Measurements from ENCODE around the gene CCS.
"Not testable (repeated sequence)": the region's sequence is repeated elsewhere in the genome, so short reads cannot be mapped to it uniquely, and the experiment has no call there.

CCS gene

DNA sequence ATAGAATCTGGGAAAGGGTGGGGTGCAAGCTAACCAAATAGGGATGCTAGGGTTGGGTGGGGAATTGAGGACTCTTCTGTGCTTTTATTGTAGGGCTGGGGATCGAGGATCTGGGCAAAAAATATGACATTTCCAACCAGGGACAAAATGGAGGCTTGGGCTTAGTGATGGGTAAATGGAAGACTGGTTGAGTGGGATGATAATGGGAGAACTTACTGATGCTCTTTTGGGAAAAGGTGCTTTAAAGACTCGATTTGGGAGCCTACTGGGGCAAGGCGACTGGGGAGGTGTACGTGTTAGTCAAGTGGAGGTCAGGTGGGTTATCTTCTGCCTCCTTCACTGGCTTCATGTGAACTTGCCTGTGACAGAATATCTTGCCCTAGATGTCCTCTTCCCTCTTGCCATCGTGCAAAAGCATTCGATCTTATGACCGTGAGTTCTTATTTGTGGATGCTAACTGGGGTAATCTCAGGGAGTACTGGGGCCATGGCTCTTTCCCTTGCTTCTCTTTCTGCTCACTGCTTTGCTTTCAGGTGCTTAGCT is 35.1 kb downstream of the CCS start:
- DNase-seq = no peak

DNA sequence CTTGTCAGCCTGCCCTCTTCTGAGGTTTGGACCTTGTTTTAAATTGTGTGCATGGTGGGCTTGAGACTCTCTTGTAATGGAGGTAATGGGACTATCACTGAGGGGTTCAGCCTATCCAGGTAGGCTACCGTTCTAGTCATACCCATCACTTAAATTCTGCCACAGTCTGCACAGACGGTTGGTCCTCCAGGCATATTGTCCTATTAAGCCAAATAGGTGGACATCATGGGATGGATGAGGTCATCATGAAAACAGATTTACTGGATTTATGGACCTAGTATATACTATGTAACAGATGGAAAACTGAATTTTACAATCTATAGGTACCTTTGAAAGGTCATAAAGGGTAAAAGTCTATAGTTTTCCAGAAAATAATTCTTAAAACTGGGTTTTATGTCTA is 36.4 kb downstream of the CCS start:
- DNase-seq = no peak

DNA sequence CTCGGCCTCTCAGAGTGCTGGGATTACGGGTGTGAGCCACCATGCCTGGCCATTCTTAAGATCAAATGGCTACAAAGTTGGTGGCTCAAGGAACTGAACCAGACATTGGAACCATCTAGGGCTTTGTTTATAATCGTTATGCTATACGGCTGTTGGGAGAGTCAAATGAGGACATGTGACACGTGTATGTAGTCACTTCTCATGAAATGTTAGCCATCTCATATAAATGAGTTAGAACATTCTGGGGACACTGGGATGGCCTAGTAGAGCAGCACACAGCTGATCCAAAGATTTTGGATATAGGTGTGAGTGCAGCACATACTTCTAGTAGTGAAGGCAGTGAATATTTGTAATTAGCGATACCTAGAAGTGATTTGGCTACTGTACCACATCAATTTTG is 38.9 kb downstream of the CCS start:
- DNase-seq = no peak

DNA sequence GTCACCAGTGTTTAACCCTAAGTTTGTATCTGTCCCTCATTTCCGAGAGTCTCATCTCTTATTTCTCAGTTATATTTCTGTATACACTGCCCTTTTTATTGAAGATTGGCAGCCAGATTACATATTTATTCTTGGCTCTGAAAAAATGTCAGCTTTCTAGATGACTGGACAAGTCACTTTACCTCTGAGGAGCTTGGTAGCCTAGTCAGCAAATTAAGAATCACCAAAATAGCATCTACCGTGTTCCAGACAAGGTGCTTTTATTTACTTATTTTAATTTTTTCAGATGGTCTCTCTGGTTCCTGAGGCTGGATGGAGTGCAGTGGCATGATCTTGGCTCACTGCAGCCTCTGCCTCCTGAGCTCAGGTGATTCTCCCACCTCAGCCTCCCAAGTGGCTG is 40.0 kb downstream of the CCS start:
- DNase-seq = no peak

DNA sequence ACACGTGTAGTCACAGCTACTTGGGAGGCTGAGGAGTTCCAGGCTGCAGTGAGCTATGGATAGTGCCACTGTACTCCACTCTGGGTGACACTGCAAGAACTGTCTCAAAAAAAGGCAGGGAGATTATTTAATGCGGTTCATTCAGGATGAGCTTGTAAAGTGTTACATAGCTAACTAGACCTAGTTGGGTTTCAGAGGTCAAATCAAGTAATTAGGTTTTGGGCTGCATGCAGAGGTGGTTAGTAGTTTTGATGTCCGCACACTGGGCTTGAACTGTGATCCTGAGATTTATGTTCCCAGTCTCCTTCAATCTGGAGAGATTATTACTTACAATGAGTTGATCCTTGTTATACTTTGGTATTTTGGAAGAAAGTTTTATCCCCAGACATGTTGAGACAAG is 43.4 kb downstream of the CCS start:
- no peak for DNase-seq

DNA sequence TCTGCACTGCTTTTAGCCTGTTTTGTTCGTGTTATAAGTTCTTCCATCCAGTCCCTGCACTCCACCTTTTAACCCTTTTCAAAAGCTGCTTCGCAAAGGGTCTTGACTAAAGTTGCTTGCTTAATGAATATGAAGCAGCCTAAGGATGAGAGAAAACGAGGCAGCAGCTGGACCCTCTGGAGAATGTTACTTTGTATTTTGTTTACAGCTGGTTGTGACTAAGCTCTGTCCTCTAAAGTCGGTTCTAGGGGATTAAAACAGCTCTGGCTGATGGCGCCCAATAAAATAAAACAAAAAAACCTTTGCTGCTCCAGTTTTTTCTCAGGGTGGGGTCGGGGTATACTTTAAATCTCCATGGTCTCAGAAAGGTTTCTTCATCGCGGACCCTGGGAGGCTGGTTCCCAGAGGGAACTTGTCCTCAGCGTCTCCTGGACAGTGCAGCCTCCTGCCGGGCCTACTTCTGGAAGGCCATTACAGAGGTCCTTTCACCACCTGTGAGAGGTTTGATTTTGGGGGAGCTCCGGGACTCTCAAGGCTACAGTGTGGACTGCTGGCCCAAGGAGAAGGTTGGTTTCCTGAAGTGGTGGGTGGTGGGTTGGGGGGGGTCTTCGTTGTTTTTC is 44.7 kb downstream of the CCS start:
- no peak for DNase-seq

DNA sequence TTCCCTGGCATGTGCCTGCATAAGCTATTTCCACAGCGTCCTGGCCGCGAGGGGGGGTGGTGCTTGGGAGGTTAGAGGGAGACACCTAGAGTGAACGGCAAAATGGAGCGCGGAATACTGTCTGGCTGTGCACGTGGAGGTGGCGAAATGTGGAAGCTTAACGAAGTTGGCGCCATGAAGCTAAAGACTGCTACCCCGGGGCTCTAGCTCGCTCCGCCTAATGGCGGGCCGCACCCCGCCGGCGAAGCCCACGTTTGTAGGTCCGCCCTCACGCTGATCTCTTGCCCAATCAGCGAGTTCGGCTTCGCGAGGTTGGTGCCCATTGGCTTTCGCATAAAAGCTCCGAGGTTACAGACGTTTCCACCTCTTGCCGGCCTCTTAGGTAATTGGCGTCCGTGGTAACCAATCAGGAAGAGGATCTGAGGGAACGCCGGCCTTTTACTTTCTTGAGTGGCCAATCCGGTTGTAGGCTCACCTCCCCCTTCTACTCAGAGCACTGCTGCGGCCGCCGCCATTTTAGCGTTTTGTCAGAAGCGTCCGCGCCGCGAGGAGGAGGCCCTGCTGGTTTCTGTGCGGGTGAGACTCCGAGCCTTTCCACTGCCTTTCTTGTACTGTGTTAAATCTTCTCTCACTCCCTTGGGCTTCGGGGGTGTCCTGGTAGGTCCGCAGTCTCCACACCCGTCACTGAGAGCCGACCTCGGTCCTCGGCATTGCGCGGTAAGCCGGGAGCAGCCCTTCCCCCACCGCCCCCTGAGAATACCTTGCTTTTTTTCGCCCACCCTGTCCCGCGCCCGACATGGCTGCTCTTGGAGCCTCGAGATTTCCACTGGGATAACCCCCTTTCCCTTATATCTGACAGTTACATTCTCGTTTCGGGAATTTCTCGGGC is 45.4 kb downstream of the CCS start, which contains the start of gene RBM4:
TSS of gene RBM4 (plus strand) at position 527 of the 889 bp plus-strand sequence. CDS start 1,009 bp downstream, outside the sequence.
- DNase-seq = peak; percentile 95

DNA sequence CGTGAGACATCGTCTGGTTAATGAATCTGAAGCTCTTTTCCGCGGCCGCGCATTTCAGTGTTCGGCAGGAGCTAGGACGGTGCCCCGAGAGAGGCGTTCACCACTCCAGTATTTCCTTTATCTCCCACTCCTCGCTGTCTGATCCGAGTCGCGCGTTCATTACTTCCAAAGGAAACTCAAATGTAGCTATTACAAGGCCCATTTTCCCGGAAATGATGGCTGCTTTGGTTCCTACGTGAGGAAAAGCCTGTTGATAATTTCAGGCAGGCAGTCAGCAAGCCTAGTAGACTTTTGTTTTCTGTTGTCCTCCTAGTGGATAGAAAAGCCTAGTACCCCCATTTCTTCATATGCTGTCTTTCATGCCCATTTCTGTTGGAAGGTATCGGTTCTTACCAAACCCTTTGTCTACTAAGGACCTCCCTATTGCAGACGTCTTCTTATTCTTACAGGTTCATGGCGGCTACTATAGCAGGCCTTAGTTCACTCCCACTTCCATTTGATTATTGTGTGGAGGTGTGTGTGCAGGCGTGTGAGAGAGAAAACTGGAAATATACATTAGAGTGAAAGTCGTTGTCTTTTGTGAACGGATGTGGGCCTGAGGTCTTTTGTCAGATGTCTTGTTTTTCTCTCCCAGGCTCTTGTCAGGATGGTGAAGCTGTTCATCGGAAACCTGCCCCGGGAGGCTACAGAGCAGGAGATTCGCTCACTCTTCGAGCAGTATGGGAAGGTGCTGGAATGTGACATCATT is 46.3 kb downstream of the CCS start:
- DNase-seq = no peak

DNA sequence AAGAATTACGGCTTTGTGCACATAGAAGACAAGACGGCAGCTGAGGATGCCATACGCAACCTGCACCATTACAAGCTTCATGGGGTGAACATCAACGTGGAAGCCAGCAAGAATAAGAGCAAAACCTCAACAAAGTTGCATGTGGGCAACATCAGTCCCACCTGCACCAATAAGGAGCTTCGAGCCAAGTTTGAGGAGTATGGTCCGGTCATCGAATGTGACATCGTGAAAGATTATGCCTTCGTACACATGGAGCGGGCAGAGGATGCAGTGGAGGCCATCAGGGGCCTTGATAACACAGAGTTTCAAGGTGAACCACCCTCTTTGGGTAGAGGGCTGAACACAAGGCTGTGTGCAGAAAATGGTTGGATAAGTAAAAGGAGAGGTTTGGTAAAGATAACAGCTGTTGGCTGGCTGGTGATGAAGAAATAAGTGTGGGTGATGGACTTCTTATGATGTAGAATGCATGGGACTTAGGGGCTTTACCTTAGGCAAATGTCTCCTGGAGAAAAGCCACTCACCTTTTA is 46.9 kb downstream of the CCS start:
- not testable (repeated sequence) for DNase-seq

DNA sequence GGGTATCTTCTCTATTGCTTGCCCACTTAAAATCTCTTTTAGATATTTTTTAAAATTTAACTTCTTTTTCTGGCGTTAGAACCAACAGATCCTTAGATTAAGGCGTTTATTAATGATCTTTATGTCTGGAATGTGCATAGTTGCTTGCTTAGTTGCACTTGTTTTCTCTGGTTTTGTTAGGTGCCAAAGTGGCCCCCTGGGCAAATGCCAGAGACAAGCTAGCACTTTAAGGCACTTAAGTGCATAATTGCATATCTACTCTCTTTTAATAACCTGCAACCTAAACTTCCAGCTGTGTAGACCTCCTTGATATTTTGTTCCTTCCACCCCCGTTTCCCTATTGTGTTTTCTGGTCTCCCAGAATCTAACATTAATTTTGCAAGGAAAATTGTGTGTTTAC is 48.8 kb downstream of the CCS start:
- no peak for DNase-seq

DNA sequence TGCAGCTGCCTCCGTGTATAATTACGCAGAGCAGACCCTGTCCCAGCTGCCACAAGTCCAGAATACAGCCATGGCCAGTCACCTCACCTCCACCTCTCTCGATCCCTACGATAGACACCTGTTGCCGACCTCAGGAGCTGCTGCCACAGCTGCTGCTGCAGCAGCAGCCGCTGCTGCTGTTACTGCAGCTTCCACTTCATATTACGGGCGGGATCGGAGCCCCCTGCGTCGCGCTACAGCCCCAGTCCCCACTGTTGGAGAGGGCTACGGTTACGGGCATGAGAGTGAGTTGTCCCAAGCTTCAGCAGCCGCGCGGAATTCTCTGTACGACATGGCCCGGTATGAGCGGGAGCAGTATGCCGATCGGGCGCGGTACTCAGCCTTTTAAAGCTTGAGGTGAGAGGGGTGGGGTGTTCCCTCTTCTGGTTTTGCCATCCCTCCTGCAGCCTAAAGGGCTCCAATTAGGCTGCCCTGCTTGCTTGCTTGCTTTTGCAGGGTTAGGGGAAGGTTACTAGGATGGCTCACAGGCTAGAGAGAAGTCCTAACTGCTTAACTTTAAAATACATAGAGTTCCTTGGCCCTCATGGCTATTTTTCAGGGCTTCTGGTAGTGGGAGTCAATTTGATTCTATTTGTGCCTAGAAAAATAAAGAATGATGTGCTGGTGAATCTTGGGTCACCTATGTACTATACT is 50.9 kb downstream of the CCS start:
- no peak for DNase-seq

DNA sequence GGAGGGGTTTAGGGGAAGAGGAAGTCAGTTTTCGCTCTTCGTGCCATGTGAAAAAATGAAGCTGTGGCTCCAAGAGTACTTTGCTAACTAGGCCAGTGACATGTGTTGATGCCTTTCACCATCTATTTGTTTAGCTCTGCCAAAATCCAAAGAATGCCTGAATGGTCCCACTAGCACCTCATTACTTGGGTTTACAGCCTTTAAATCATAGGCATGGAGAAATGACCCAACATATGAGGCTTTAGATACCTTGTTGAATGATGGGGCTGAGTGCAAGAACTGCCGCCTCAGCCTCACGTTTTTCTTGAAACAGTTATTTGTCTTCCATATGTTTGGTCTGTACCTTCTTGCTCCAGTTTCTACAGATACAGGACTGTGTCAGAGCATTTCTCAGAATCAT is 53.8 kb downstream of the CCS start:
- no peak for DNase-seq

DNA sequence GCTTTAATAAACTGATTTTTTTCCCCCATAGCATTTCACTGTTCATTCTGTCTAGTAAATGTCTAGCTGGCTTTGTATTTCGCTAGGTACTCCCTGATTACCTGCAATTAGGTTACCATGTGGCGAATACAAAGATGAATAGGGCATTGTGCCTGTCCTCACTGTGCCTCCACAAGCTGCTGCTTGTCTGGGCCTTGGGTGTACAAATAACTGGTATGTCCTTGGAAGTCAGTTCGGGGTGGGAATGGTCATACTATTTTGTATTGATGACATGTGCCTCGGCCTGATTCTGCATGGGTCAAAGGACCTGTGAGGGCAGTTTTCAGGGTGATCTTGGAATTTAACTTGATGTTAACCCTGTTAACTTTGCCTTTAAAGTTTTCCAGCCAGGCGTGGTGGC is 56.9 kb downstream of the CCS start:
- DNase-seq = no peak

DNA sequence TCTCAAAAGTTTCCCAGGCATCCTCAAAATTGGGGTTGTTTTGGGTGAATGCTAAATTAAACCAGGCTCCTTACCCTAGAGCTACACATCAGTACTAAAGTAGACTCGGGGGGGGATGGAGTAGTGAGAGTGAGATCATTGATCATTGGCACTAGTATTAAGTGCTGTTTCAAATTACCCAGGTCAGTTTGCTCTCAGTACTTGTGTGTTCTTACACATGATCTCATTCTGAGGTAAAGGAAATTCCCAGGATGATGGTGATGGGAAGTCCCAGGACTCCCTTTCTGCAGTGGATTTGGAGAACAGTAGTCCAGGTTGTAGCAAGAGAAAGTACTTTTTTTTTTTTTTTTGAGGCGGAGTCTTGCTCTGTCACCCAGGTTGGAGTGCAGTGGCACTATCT is 58.0 kb downstream of the CCS start:
- DNase-seq = peak; percentile 18

DNA sequence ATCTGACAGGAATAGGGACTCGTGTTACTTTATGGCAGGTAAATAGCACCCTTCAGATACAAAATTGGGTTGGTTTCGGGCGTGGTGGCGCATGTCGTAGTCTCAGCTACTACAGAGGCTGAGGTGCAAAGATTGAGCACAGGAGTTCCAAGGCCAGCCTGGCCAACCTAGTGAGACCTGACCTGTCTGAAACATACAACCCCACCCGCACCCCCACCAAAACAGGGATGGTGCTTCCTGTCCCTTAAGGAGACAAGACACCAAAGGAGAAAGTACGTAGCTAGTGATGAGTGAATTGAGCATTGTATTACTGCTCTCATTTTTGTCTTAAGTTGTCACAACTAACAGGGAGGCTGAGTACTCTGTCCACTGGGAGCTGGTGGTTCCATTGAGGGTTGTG is 59.7 kb downstream of the CCS start:
- peak; percentile 27 for DNase-seq

DNA sequence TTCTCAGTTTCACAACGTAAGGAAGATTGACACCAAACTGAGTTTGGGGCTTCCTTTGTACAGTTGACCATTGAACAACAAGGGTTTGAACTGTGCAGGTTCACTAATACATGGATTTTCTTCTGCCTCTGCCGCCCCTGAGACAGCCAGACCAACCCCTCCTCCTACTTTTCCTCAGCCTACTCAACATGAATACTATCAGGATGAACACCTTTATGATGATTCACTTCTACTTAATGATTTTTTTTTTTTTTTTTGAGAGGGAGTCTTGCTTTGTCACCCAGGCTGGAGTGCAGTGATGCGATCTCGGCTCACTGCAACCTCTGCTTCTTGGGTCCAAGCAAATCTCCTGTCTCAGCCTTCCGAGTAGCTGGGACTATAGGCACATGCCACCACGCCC is 60.1 kb downstream of the CCS start:
- peak; percentile 26 for DNase-seq

All from stimulated activated CD8-positive, alpha-beta memory T cell treated with anti-CD3 and anti-CD28 coated beads, Interleukin-4, amount 100 ng/mL, for 48 hours (primary cell).